Panc1 (cell line): ENCODE measurements around the gene FNTB. TPM values are rescaled to one million over a fixed set of nuclear protein-coding genes. Genes with fewer than 3 reads are reported as not detected.

Experiments
- ATAC-seq: fragments of 200-7000 bp; cut with Tn5 transposase; 2 replicates; pipeline ENCODE4 v1.9.1; 2020; ENCODE audit warnings: mild to moderate bottlenecking, moderate library complexity
- BruUV-seq: library from RNA; stranded (reverse); fragments of 400-500 nt; replicated peaks from 2 replicates; lab custom pipeline; 2021; lab: Mats Ljungman, UMichigan
- CTCF ChIA-PET: fragments of 300-600 bp; sonication (Branson Sonifier 250); formaldehyde crosslinking; loops from one replicate; lab custom pipeline; 2022; ENCODE audit warnings: antibody characterized with exemption; lab: Charles Lee
- POLR2A ChIA-PET: fragments of 300-600 bp; sonication (Branson Sonifier 250); formaldehyde crosslinking; loops from one replicate; lab custom pipeline; 2022; ENCODE audit warnings: antibody characterized with exemption; lab: Charles Lee
- DNase-seq: peaks from one replicate; pipeline ENCODE4 v3.0.0-alpha.2; 2010; ENCODE audit warnings: low read depth, low spot score
- H3K27ac ChIP-seq: 2 replicates; pipeline ENCODE4 v1.5.1; 2011; ENCODE audit warnings: mild to moderate bottlenecking, low read length, inconsistent platforms
- H3K27me3 ChIP-seq: fragments of 200-500 bp; sonication (Bioruptor generic); 2 replicates; pipeline ENCODE4 v1.6.0; 2014; ENCODE audit warnings: low read length, inconsistent platforms; ENCODE audit not compliant: control insufficient read depth, insufficient read depth
- H3K36me3 ChIP-seq: fragments of 200-500 bp; sonication (Bioruptor generic); 2 replicates; pipeline ENCODE4 v1.5.1; 2014; ENCODE audit warnings: inconsistent platforms, mild to moderate bottlenecking, low read length, moderate library complexity; ENCODE audit not compliant: control insufficient read depth, insufficient read depth
- H3K4me1 ChIP-seq: 2 replicates; pipeline ENCODE4 v1.5.1; 2011; ENCODE audit warnings: inconsistent platforms, mild to moderate bottlenecking, low read length, moderate library complexity; ENCODE audit not compliant: control insufficient read depth, insufficient read depth
- H3K4me3 ChIP-seq, 2 experiments: 2 replicates each; pipeline ENCODE4 v1.5.1; 2011 to 2012; ENCODE audit warnings: low read depth in 2 of 2, low read length in 2 of 2, mild to moderate bottlenecking in 2 of 2, inconsistent platforms in 1 of 2, moderate library complexity in 1 of 2
- H3K9me3 ChIP-seq: fragments of 200-500 bp; sonication (Bioruptor generic); 2 replicates; pipeline ENCODE4 v1.5.1; 2014; ENCODE audit warnings: low read depth, mild to moderate bottlenecking, inconsistent platforms, low read length, moderate library complexity; ENCODE audit not compliant: control insufficient read depth, insufficient read depth
- CTCF ChIP-seq: fragments of 450-650 bp; IDR thresholded peaks from 2 replicates; pipeline ENCODE4 v1.5.1; 2017; ENCODE audit warnings: mild to moderate bottlenecking
- POLR2AphosphoS5 ChIP-seq: IDR thresholded peaks from 2 replicates; pipeline ENCODE4 v1.6.1; 2012; ENCODE audit warnings: mild to moderate bottlenecking, low read depth, low read length, moderate library complexity
- REST ChIP-seq, 2 experiments: IDR thresholded peaks; 2 replicates each; pipeline ENCODE4 v1.6.1; 2011 to 2012; ENCODE audit warnings: low read depth in 2 of 2, control low read depth in 1 of 2, low read length in 1 of 2, mild to moderate bottlenecking in 1 of 2, moderate library complexity in 1 of 2; ENCODE audit not compliant: insufficient read depth in 1 of 2
- SIN3A ChIP-seq: IDR thresholded peaks from 2 replicates; pipeline ENCODE4 v1.6.1; 2012; ENCODE audit warnings: low read depth, mild to moderate bottlenecking, low read length, moderate library complexity, borderline replicate concordance; ENCODE audit not compliant: insufficient read depth
- TCF7L2 ChIP-seq: IDR thresholded peaks from 2 replicates; pipeline ENCODE4 v1.6.1; 2011; ENCODE audit warnings: mild to moderate bottlenecking, low read depth, low read length, inconsistent platforms
- in situ Hi-C: cut with HindIII; loops from 2 replicates; pipeline ENCODE4 v1.10.0; 2016; ENCODE audit warnings: low sequenced_read_pairs, low pct_unique_long_range_greater_than_20kb
- intact Hi-C: fragments of 100-400 bp; cut with micrococcal nuclease; formaldehyde crosslinking; loops from one replicate; pipeline ENCODE4 v1.10.0; 2022; ENCODE audit not compliant: unreplicated experiment
- total RNA-seq: library from RNA; stranded (reverse); gene quantifications from one replicate; pipeline ENCODE4 v1.2.1, GENCODE V29; 2021; ENCODE audit not compliant: unreplicated experiment

FNTB gene
- total RNA-seq, 1 experiment from 2014 or later: 13.3 TPM

- ChIA-PET CTCF (no interaction called here), POLR2A (interaction anchor here (0.7 kb wide), 1 partner anchor 42 kb away, joined by 5 read pairs; no protein-coding TSS in a partner anchor)
- H3K27me3 ChIP-seq: no peaks in the 10 kb centered on the region
- intact Hi-C loops: no loop called here
- H3K4me3 ChIP-seq: no peak overlapping the region
- ATAC-seq: no peak
- no peaks in the 10 kb centered on the region; the same call in 1 of the 2 replicates for H3K4me1 ChIP-seq
- no peak for DNase-seq
- no peak for TF ChIP-seq TCF7L2
- no peak for TF ChIP-seq SIN3A
- TF ChIP-seq REST (IDR thresholded peaks at IDR 0.05; ENCODE audit: insufficient read depth in 1 of 2, low read depth in 2 of 2, low read length in 1 of 2): no peak
- no peak for TF ChIP-seq POLR2AphosphoS5
- no peak for TF ChIP-seq CTCF
- H3K9me3 ChIP-seq: no peaks in the 10 kb centered on the region
- no peaks in the 10 kb centered on the region for H3K36me3 ChIP-seq
- no TSS peak for BruUV-seq
- in situ Hi-C loops: no loop called here
- H3K27ac ChIP-seq: no peak overlapping the region
Observed at GRCh38 chr14:64993266-64993930, 6.7 kb downstream of the FNTB start.

- no peak for TF ChIP-seq POLR2AphosphoS5
- no peak for TF ChIP-seq SIN3A
- no peak for TF ChIP-seq REST (IDR thresholded peaks at IDR 0.05; ENCODE audit: insufficient read depth in 1 of 2, low read depth in 2 of 2, low read length in 1 of 2)
- TF ChIP-seq TCF7L2: no peak
- no peak for TF ChIP-seq CTCF
- ChIA-PET POLR2A (no interaction called here), CTCF (no interaction called here)
- ATAC-seq (no peak), DNase-seq (no peak)
- Histone ChIP-seq H3K27me3 (no peaks in the 10 kb centered on the region), H3K9me3 (no peaks in the 10 kb centered on the region), H3K4me3 (no peak overlapping the region), H3K27ac (no peak overlapping the region), H3K36me3 (no peaks in the 10 kb centered on the region), H3K4me1 (no peaks in the 10 kb centered on the region; the same call in 1 of the 2 replicates)
- in situ Hi-C loops: no loop called here
- intact Hi-C loops: no loop called here
- no TSS peak for BruUV-seq
Observed at GRCh38 chr14:64994540-64994939, 7.8 kb downstream of the FNTB start.
